ENCODE data around the gene CABLES2.

GRCh38 chr20:62350629-62351422 is 56.3 kb downstream of the CABLES2 start:
- no peak for TF ChIP-seq CTCF (IDR thresholded peaks at IDR 0.05)
- TF ChIP-seq POLR2A (IDR thresholded peaks at IDR 0.05), result no peak
